ENCODE measurements around the gene SYTL2.

SYTL2 gene

DNA sequence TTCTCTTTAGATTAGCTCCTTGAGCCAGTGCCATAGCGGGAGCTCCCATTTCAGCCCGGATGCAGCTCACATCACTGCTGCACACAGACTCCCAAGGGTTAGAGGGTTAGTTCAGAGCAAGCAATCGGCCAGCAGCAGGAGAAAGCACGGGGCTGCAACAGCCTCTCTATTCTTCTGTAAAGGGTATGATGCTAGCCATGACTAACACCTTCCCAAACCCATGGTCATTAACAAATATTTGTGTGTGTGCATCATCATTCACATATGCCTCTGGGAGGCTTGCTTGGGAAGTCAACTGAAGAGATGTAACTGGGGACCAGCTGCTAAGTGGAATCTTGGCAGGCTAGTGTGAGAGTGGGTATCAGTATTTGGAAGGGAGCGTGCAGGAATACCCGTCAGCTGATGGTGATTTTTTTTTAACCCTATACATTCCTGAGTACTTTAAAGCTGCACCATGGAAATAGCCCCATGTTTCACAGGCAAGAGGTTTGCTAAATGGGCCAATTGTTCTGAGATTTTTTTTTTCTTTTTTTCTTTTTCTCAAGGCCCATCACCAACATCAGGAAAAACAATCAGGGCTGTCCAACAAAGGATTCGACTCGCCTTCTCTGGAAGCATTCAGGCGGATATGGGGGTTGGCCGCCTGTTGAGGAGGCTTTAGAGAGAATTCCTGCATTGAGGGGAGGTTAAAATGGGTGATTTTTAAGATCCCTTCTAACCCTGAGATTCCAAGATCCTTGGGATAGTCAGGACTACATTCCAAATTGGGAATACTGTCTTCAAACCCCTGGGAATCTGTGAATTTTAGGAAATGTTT, 91.7 kb downstream of the SYTL2 start:
- DNase-seq (ENCODE audit: extremely low spot score): no peak
- TF ChIP-seq, protein P1, sequence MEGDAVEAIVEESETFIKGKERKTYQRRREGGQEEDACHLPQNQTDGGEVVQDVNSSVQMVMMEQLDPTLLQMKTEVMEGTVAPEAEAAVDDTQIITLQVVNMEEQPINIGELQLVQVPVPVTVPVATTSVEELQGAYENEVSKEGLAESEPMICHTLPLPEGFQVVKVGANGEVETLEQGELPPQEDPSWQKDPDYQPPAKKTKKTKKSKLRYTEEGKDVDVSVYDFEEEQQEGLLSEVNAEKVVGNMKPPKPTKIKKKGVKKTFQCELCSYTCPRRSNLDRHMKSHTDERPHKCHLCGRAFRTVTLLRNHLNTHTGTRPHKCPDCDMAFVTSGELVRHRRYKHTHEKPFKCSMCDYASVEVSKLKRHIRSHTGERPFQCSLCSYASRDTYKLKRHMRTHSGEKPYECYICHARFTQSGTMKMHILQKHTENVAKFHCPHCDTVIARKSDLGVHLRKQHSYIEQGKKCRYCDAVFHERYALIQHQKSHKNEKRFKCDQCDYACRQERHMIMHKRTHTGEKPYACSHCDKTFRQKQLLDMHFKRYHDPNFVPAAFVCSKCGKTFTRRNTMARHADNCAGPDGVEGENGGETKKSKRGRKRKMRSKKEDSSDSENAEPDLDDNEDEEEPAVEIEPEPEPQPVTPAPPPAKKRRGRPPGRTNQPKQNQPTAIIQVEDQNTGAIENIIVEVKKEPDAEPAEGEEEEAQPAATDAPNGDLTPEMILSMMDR (IDR thresholded peaks at IDR 0.05; ENCODE audit: control extremely low read depth, extremely low read depth, low read depth, missing control alignments): no peak
- ChIA-PET POLR2A (no interaction called here), CTCF (no interaction called here)

DNA sequence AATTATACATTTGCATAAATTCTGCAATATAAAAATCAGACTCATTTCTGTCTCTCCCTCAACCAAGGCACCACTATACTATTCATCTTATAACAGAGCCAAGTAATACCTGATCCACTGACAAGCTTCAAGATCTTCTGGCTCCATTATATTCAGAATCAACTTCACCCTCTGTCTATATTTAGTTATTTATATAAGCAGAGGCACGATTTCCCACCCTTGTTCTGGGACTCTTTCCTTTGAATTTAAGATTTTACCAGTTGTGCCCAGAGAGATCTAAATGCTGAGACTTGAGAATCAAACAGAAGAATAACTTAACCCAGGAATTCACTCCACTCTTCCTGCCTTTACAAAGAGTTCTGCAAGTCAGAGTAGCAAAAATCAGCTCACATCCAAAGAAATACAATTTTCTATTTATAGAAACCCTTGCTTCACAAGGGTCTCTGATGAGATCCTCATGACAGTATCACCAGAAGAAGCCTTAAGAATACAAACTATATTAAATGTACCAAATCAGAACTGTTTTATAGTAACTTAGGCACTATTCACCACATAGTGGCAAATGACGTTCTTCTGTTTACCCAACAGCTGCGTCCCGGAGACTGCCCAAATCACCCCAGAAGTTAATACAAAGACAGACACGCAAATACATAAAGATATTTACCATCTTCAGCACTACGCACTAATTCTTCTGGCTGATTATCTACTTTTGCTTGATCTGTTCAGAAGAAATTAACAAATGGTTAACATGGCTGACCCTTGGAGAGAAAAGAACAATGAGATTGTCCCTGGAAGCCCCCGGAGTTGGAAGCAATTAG, 92.6 kb downstream of the SYTL2 start:
- TF ChIP-seq, protein P1 (IDR thresholded peaks at IDR 0.05; ENCODE audit: control extremely low read depth, extremely low read depth, low read depth, missing control alignments): no peak
- ChIA-PET POLR2A (no interaction called here), CTCF (interaction anchor here (0.7 to 1.3 kb wide), 2 partner anchors 20 to 28 kb away, joined by 3 to 4 read pairs; no protein-coding TSS in a partner anchor)
- no peak for DNase-seq (ENCODE audit: extremely low spot score)

DNA sequence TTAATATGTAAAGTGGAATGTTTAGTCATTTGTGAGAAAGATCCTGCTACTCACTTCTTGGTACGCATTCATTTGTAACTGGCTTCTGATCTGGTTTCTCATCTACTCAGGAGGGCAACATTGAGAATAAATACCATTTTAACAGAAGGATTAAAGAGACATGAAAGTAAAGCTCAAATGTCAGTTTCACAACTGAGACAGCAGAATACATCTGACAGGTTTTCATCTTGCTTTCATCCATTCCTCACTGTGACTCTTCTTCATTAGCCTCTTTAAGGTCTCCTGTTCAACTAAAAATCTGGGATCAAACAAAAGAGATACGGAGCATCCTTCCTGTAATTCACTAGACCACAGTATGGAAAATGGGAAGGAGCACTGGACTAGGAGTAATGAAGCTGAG, 93.5 kb downstream of the SYTL2 start:
- no peak for DNase-seq (ENCODE audit: extremely low spot score)
- CTCF ChIA-PET: interaction anchor here (0.7 to 1.3 kb wide), 2 partner anchors 19 to 28 kb away, joined by 3 to 4 read pairs; no protein-coding TSS in a partner anchor
- TF ChIP-seq, protein P1 (IDR thresholded peaks at IDR 0.05; ENCODE audit: control extremely low read depth, extremely low read depth, low read depth, missing control alignments): no peak
- POLR2A ChIA-PET: no interaction called here

DNA sequence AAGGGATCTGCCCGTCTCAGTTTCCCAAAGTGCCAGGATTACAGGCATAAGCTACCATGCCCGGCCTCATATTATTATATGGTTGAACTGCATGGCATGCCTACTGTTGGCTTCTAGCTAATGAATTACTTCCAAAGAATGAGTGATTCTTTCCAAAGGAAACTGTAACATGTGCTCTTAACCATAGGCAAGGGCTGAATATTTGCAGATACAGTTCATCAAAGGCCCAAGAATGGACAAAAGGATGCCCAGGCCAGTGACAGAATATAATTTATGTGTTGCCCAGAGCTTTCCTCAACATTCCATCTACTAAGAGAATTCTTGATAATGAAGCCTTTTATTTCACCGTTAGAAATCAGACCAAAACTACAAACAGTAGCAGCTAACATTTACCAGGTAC, 98.0 kb downstream of the SYTL2 start:
- ChIA-PET CTCF (interaction anchor here (1.3 to 1.7 kb wide), 3 partner anchors 13 to 28 kb away, joined by 3 read pairs; no protein-coding TSS in a partner anchor), POLR2A (interaction anchor here (0.7 kb wide), 1 partner anchor 225 kb away, joined by 4 read pairs; no protein-coding TSS in a partner anchor)
- DNase-seq (ENCODE audit: extremely low spot score): no peak
- TF ChIP-seq, protein P1 (IDR thresholded peaks at IDR 0.05; ENCODE audit: control extremely low read depth, extremely low read depth, low read depth, missing control alignments): no peak

DNA sequence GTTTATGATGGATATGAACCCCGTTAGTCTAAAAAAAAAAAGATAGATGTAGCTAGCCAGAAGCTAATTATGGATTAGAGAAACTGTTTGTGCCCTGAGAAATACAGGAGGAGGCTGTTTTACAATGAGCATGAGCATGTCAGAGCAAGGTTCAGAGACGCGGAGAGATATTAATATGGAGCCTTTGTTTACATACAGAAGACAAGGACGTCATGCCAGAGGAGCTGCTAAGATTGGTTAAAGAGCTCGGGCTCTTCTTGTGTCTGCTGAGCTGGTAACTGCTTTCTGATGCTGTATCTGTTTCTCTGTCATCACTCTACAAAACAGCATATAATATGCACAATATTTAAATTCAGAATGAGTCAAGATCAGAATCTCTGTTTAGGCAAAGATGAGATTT, 100.0 kb downstream of the SYTL2 start:
- ChIA-PET CTCF (interaction anchor here (1.0 to 1.2 kb wide), 2 partner anchors 12 to 985 kb away, joined by 3 read pairs; no protein-coding TSS in a partner anchor), POLR2A (no interaction called here)
- DNase-seq (ENCODE audit: extremely low spot score): no peak
- TF ChIP-seq, protein P1 (IDR thresholded peaks at IDR 0.05; ENCODE audit: control extremely low read depth, extremely low read depth, low read depth, missing control alignments): no peak

DNA sequence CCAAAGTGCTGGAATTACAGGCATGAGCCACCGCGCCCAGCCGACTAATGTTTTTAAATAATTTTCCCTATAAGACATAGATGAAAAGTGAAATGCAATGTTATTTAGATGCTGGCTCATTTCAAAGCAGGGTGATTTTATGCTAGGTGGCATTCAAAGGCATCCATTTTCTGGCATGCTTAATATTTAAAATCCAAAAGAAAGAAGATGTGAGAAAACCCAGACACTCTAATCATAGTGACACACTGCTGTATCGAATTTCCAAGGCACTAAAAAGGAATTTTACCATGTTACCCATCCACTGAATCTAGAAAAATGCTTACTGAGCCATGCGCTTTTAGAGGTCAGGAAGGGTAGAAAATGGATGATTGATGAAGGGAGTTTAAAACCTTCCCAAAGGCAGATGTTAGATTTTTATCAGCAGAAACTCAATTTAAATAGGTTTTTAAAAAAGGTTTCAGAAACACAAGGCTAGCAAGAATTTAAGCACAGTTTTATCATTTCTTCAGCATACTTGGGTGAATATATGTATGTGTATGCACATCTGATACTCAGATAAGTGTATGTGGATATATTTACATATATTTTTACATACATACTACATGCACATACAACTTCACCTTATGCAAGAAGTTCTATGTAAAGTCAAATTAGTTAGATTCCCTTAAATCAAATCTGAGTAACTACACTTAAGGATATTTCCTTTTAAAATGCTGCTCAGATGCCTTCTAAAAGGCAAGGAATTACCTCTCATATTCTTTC, 100.8 kb downstream of the SYTL2 start:
- ChIA-PET CTCF (interaction anchor here (1.2 kb wide), 1 partner anchor 13 kb away, joined by 3 read pairs; no protein-coding TSS in a partner anchor), POLR2A (no interaction called here)
- DNase-seq (ENCODE audit: extremely low spot score): no peak
- TF ChIP-seq, protein P1 (IDR thresholded peaks at IDR 0.05; ENCODE audit: control extremely low read depth, extremely low read depth, low read depth, missing control alignments): no peak

All from GM10248 (cell line).